Ovary (tissue), 3 donors: ENCODE measurements around the gene SRP19.

Source experiments
- CTCF ChIP-seq, 3 donors: fragments of 450-650 bp in 2 of 3; fragments of 200-600 bp in 1 of 3; IDR thresholded peaks; one replicate each; pipeline versions ENCODE4 v1.5.1 to v1.8.0; 2016 to 2022; ENCODE audit warnings: antibody characterized with exemption in 3 of 3, mild to moderate bottlenecking in 1 of 3
- EP300 ChIP-seq: sonication (generic); formaldehyde crosslinking; IDR thresholded peaks from one replicate; pipeline ENCODE4 v1.6.1; 2017; ENCODE audit warnings: antibody characterized with exemption
- POLR2A ChIP-seq: fragments of 450-650 bp; IDR thresholded peaks from one replicate; pipeline ENCODE4 v1.6.1; 2017; ENCODE audit warnings: antibody characterized with exemption, mild to moderate bottlenecking, moderate library complexity
- donor health status: DM: no; HTN: no; CAD: no.

GRCh38 chr5:112823181-112823580 lies 37.9 kb upstream of the SRP19 start:
- no peak for TF ChIP-seq CTCF (IDR thresholded peaks at IDR 0.05)
- no peak for TF ChIP-seq POLR2A
- no peak for TF ChIP-seq EP300
